Retinal pigment epithelial cell (primary cell): ENCODE measurements around the gene TRIM72.
A peak's percentile ranks its signal among the peaks of the same experiment; 100 is the strongest.
"Not testable (repeated sequence)": the region's sequence is repeated elsewhere in the genome, so short reads cannot be mapped to it uniquely, and the experiment has no call there.

Experiments
- DNase-seq: peaks from one replicate; pipeline ENCODE4 v3.0.0-alpha.2; 2010; ENCODE audit warnings: low read depth
- H3K4me3 ChIP-seq: 2 replicates; pipeline ENCODE4 v1.5.1; 2011; ENCODE audit warnings: mild to moderate bottlenecking, low read length, control low read depth, moderate library complexity
- CTCF ChIP-seq: conservative IDR thresholded peaks from 2 replicates; pipeline ENCODE4 v1.5.1; 2011; ENCODE audit warnings: low read depth, low read length, control low read depth, inconsistent platforms

TRIM72 gene

GRCh38 chr16:31199430-31200041, 14.4 kb upstream of the TRIM72 start:
- no peak overlapping the region for H3K4me3 ChIP-seq
- DNase-seq = no peak
- TF ChIP-seq CTCF = no peak

- H3K4me3 ChIP-seq, DNase-seq: not testable (repeated sequence)
These were observed 13.8 kb upstream of the TRIM72 start for GRCh38 chr16:31200111-31200510.

- TF ChIP-seq CTCF = no peak
- no peak overlapping the region for H3K4me3 ChIP-seq
- no peak for DNase-seq
These were observed 12.9 kb upstream of the TRIM72 start for GRCh38 chr16:31200821-31201568.

- peak overlapping the region; percentile 54 for H3K4me3 ChIP-seq
- no peak for DNase-seq
- no peak for TF ChIP-seq CTCF
These were observed 12.1 kb upstream of the TRIM72 start for GRCh38 chr16:31201582-31202413.

GRCh38 chr16:31202414-31203375, 11.2 kb upstream of the TRIM72 start, which contains the start of gene PYCARD:
Gene PYCARD, minus strand, starts transcription at chr16:31202760. Its CDS starts 70 bp downstream, at chr16:31202690.
- no peak for TF ChIP-seq CTCF
- H3K4me3 ChIP-seq = peak within 1 kb of the TSS; percentile 54
- no peak for DNase-seq

GRCh38 chr16:31204871-31205666, 8.8 kb upstream of the TRIM72 start:
- TF ChIP-seq CTCF = no peak
- no peak for DNase-seq
- no peak overlapping the region for H3K4me3 ChIP-seq
